NCI-H2081 (cell line): Measurements from ENCODE around the gene CACNA2D1.

ENCODE experiments used
- DNase-seq, 2 experiments: peaks; one replicate each; lab custom pipeline; 2025; lab: John Stamatoyannopoulos, UW

CACNA2D1 gene

DNA sequence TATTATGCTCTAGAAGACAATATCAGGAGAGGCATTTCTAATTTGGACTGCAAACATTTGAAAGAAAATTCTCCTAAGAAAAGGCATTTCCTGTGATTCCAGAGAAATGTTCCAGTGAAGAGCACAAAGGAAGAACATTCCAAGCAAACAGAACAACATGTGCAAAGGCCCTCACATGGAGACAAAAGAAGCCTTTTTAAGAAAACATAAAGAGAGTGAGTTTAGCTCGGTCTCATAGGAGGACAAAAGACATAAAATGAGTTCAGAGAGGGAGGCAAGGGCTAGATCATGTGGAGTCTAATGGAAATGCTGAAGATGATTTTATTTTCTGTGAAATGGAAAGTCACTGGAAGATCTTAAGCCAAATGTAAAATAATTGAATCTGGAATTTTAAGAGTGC, 404.0 kb downstream of the CACNA2D1 start:
- no peak for DNase-seq

DNA sequence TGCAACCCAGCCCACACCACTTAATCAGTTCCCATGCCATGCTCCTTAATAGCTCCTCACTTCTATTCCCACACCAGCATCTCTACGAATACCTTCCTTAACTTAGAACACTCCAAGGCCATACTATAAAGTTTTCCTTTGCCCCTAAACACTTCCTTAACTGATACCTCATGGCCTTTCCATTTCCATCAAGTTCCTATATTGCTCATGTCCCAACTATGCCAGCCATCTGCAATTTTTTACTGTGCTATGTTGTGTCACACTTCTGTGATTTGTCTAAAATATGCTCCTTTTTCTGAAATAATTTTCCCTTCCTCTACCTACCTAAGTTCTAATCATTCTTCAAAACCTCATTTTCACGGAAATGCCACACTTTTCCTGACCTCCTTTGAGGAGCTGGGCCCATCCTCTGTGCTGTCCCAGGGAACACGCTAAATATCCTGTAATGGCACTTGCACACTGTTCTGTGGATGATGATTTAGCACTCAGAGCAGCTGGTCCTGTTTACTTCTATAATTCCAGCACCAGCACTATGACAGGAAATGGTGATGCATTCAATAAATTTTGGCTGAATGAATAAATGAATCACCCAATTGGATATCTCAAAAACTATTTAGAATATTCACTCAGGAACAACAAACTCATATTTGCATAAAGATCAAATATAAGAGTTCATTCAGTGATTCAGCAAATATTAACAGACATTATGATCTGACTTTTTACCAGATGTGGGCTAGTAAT, 407.3 kb downstream of the CACNA2D1 start:
- no peak for DNase-seq

DNA sequence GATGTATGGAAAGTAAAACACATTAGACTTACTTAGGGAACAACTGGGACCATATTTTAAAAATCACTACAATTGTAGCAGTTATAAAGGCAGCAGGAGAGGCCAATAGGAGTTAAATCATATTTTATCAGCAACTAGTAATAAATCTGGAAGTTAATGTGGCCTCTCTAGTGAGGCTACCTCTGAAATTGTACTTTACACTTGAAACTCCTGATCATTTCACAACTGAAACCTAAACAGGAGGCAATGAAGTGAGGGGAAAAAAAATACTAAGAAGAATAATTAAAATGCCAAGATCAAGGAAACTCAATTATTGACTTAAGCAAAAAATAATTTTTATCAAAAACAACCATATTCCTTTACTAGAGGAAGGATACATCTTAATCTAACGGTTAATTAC, 408.1 kb downstream of the CACNA2D1 start:
- no peak for DNase-seq

DNA sequence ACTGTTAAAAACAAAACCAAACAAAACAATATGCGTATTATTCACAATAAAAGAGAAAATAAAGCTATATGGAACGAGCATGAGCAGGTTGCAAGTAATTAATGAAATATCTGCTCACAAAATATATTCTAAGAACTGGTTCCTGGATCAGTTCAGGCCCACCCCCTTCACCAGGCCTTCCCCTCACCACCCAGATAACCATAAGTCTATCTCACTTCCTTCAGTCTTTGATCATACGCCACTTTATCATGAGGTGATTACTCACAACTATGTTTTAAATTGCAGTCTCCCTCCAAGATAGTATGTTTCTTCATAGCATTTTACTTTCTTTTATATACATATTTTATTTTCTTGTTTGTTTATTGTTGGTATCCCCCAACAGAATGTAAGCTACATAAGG, 410.7 kb downstream of the CACNA2D1 start:
- no peak for DNase-seq

DNA sequence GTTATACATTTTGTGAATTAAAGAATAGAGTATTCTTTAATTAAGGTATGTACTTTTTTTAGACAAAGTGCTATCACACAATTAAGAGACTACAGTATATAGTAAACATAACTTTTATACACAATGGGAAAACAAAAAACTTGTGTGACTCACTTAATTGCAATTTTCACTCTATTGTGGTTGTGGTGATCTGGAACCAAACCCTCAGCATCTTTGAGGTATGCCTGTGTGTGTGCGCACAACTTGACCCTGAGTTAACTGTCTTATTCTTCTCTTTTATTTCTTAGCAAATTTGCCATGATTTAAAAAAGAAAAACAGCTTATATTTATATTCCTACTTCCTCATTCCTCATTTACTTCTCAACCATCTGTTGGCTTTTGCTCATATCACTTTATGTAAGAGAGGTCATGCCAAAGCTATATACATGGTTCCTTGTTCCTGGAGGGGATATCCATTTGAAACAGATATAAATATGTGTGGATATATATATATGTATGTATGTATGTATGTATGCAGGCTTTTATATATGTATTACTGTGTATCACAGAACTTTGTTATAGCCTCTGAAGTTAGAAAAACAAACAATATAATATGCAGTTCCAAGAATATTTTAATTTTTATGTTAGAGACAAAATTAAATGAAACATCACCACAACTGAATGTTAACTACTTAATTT, 414.2 kb downstream of the CACNA2D1 start:
- DNase-seq, result no peak

DNA sequence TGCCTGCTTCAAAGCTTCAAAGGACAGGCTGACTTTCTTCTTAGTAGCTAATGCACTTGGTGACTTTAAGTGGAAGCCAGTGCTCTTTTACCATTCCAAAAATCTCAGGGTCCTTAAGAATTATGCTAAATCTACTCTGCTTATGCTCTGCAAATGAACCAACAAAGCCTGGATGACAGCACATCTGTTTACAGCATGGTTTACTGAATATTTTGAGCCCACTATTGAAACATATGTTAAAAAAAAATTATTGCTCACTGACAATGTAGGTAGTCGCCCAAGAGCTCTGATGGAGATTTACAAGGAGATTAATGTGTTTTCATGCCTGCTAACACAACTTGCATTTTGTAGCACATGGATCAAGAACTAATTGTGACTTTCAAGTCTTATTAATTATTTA, 415.5 kb downstream of the CACNA2D1 start:
- DNase-seq, result no peak

DNA sequence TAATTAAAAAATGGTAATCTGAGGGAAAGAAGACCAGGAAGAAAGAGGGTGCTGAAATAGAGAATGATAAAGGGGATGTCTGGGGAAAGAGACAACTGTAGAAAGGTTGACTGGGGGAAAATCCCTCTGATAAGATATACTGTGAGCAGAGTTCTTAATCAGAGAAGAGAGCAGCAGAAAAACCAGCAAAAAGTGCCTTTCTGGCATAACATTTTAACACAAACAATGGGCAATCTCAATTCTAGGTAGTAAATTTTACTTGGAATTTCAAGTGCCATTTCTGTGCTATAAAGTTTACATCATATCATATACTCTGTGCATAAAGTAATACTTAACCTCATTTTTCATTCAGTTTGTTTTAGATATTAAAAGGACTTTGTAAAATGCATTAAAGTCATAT, 421.9 kb downstream of the CACNA2D1 start:
- DNase-seq, result no peak

DNA sequence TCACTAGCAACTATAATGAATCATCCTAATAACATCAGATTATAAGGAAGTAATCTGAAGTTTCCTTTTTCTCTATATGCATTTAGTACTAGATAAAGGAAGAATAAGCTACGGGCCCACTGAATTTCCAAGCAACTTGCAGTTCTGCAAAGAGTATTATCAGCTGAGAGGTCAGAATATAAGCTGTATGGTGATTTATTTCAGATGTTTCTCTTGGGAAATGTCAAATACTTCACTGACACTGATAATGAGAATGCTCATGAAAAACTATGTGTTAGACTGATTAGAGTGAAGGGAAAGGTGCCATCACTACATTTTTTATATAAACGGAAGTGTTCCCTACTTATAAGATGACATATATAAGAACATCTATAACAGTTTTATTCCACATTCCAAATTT, 422.5 kb downstream of the CACNA2D1 start:
- no peak for DNase-seq

DNA sequence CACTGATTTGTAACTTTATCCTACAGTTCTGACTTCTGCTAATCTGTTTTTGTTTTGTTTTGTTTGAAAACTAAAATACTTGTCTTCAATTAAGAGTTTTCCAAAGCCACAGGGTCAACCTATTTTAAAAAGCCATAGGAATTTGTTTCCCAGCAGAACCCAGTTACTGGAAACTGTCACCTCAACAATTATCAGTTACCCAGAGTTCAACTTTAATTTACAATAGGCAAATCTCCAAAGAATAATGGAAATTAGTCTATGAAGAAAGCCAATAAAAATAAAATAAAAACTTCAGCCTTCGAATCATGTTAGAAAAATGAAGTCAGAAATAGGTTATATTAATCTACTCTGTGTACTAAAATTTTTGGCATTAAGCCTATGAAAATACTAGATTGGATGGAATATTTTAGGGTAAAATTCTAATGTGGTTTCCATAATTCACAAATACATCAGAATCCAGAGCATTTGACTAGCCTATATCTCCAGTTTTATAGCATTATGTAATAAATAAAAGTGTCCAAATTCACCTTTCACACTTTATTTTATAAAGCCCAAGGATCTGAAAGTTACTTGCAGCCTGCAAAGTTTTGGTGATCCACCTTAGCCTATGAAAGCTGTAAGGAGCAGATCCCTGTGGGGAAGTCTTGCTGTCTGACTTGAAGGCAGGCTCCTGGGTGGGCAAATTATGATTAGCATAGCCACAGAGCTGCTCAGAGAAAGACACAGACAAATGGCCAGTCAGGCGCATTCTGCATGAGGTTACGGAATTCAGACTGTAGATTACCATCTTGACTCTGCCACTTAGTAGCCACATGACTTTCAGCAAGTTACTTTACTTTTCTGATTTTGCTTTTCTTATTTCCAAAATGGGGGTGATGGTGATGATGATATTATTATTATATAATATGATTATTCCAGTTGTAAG, 423.8 kb downstream of the CACNA2D1 start:
- DNase-seq, result no peak

DNA sequence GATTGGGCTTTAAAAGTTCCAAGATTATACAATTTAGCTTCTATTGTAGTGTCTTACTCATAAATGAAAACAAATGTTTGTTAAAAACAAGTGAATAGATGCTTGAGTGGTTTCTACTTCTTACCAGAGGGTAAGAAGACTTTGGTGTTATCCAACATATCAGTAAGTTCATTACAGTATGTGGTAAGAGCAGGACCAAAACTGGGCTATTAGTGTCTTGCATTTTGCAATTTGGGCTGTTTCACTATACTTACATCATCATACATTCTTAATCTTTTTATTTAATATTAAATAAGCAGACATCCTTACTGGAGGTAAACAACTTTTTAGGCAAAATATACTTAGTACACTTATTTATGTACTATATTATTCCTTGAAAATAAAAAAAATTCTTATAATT, 425.4 kb downstream of the CACNA2D1 start:
- no peak for DNase-seq

DNA sequence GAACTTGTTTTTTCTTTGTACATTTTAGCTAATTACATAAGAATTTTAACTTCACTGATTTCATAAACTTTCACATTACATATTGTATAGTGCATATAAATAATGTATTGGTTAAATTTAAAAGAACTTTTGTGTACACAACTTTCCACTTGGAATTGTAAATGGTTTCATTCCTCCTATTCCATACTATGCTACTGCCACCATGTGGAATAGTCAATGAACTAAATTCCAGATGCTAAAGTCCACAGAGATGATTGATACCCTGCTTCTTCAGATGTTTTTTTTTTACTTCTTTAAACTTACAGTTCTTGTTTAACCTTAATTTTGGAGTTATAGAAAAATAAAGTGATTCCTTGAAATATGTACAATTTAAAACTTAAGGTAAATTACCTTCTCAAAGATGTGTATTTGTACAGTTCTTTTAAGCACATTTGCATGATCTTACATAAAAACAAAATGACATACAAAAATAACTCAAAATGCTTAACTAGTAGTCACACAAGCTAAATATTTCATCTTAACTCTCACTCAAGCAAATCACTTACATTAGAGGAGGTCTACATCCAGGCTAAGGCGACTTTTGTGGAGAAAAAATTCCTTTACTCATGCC, 426.1 kb downstream of the CACNA2D1 start:
- peak; percentile 22 to 39 for DNase-seq

DNA sequence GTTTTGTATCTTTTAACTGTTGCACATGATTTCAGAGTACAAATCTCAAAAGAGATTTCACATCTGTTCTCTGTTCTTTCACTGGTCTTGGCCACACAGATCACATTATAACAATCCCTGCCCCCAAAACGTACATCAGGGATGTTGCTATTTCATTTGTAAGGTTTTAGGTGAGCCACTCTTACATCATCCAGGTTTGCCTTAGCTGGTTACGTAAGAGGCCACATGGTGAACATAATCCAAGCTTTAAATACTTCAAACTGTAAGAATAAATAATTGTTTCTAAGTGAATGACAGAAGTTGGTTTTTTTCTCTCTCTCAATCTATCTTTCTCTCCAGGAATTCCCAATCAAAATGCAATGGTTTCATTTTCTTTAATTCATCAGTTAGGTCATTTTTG, 427.8 kb downstream of the CACNA2D1 start:
- peak in 1 of 2 experiments; percentile 25 for DNase-seq

DNA sequence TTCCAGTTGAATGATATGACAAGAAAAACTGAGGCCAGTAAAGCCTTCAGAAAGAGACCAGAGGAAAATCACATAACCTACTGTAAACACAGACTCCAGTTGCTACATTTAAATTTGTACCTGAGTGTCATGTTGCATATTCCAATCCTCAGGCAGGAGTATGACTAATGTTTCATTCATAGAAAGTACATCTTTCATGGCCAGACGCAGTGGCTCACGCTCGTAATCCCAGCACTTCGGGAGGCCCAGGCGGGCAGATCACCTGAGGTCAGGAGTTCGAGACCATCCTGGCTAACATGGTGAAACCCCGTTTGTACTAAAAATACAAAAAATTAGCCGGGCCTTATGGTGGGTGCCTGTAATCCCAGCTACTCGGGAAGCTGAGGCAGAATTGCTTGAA, 429.0 kb downstream of the CACNA2D1 start:
- peak; percentile 24 to 64 for DNase-seq

DNA sequence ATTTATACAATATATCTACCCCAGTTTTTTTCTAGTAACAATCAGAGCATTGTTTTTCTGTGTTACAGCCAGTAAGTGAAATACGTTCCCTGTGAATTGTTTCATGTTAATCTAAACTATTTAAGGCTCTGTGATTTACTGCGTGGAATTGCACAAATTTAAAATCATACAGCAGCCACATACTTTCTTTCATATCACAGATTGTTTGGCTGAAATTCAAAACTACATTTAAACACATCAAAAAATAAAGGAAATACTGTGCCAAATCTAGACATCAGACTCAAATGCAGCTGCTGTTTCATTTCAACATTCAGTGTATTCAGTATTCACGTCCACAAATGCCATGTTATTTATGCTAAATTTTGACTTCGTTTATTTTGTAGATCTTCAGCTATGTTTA, 431.1 kb downstream of the CACNA2D1 start:
- peak in 1 of 2 experiments; percentile 58 for DNase-seq

DNA sequence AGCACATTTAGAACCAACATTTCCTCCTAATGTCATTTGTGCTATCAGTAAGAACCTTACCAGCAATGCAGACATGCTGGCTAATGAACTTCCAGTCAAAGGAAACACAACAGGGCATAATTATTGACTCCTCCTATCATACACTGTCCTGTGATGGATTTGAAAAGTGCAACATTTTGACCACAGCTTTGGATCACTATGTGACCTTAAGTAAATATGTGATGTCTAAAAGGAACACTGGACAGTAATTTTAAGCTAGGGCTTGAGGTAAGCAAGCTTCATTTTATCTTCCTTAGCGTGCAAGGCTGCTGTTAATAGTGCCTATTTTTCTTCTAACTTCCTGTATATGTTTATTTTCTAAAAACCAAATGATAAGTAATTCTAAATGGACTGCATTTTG, 433.2 kb downstream of the CACNA2D1 start:
- DNase-seq, result no peak

DNA sequence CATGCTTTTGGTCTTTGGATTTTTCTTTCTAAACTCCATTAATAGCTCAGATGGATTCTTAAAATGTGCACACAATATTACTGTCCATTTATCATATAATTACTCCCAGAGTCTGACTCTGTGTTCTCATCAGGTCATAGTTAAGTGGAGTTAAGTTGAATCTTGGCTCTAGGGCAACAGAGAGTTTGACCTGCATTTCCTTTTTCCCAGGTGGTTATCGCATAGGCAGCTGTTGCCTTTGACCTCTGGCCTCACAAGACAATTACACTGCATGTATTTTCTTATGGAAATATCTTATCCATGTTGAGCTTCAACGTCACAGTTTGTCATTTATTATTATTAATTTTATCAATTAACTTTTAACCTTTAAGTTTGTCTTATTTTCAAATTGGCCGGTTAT, 436.3 kb downstream of the CACNA2D1 start:
- DNase-seq, result no peak

DNA sequence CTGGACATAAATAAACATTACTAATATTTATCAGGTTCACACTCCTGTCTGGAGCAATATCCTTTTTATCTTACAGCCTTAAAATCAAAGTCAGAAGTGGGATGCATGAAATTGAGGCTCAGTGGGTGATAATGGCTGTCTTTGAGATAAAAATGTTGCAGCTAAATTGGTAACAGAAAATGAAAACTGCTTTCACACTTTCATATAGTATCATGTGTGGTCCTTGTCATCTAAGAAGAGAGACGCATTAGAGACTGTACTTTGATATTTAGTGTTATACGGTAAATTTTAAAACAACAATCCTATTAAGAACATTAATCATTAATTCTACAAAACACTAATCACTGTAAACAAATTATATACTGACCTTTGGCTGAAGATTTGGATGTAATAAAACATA, 438.5 kb downstream of the CACNA2D1 start:
- no peak for DNase-seq

DNA sequence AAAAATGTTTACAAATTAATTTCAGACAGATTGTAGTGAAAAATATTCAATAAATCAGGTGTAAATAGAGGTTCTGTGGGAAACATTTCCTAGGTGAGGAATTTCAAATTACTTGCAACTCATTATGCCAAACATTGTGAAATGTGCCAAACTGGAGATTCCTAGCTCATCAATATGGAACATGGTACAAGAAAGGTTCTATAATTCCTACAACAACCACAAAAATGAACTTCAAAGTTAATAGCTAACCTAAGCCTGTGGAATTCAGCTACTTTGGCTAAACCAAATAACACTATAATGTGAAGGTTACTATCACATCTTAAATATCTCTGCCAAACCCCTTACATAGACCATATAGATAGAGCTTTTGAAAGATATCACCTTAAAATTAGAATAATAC, 450.4 kb downstream of the CACNA2D1 start:
- DNase-seq, result no peak

DNA sequence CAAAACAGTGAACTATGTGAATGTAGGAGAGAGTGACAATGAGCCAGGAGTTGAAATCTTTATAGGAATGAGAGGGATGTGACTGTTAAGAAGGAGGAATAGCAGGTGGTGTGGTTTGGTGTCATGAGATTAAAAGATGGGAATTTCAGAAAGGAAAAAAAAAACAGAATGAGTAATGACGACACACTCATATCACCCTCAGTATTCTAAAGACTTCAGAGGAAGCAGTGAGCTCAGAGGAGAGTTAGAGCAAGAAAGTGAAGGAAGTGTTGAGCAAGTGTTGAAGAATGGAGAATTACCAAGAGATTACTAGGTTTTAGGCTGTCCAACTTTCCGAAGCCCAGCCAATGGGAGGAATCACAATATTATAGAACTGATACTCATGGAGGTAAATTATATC, 453.2 kb downstream of the CACNA2D1 start:
- no peak for DNase-seq

DNA sequence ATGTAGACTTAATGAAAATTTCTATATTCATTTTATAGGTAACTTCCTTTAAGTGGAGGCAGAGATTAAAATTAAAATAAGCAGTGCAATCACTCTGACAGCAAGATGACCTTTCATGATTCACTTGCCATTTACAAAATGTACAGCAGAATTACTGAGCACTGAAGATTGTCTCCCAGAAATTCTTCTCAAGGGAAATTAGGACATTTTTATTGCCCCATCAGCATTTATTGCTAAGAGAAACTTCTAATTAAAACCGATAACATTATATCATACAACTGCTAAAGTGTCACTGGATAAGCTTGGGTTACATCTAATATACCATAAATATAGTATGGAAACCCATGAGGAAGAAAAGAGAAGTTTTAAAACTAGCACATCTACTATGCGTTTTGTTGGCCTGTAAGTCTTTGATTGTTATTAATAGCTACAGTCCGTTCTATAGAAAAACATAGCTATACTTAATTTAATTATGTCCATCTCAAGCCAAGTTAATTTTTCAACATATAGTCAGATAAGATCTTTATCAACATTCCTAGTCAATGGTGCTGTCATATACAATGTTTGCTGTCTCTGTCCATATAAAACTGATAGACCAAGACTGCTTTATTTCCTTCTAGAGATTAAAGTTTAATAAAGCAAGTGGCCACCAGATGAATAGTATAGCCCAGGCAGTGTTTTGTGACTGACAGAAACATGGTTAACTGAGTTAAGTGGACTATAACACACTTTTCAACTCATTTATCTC, 456.7 kb downstream of the CACNA2D1 start:
- no peak for DNase-seq

DNA sequence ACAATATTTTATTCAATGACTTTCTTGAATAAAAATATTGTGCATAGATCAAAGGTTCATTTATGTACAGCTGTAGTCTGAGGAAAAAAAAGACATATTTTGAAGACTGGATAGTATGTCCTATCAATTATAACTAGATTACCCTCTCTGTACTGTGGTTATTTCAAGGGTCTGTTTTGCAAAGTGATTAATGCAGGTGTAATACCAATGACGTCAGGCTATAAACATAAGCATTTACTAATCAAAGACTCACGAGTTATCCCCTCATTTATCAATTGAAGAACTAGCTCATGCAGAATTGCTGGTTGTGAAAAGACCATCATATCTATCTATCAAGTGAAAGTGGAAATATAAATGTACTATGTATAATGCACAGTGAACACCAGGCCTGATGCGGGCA, 460.2 kb downstream of the CACNA2D1 start:
- no peak for DNase-seq

DNA sequence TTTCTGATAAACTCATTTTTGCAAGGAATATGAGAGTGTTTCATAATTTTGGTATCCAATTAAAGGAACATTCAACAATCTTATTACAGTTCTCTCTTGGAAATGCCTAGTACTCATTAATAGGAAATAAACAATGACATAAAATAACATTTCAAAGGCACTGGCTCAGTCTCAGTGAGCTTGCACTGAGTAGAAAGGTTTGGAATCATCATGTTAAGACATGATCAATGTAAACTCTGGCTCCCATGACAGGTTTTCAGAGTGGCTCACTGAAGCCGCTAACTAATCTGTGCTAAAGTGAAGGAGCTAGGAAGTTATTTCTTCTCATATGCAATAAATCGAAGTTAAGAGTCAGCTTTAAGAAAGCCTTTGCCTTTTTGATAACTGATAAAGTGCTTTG, 470.5 kb downstream of the CACNA2D1 start:
- DNase-seq, result no peak
